GM23338 (cell line): ENCODE measurements around the gene ICAM1. TPM values are rescaled to one million over a fixed set of nuclear protein-coding genes. Genes with fewer than 3 reads are reported as not detected.

ENCODE experiments used
- ATAC-seq: fragments of 200-7000 bp; cut with Tn5 transposase; 3 replicates; pipeline ENCODE4 v1.9.1; 2020
- DNase-seq: peaks from one replicate; pipeline ENCODE4 v3.0.0-alpha.2; 2015; ENCODE audit warnings: low spot score
- H2AFZ ChIP-seq: fragments of 200-600 bp; sonication (generic); 2 replicates; pipeline ENCODE4 v1.8.0; 2016; ENCODE audit warnings: antibody characterized with exemption, mild to moderate bottlenecking, moderate library complexity
- H3F3A ChIP-seq: fragments of 200-600 bp; sonication (generic); replicated peaks from 2 replicates; pipeline ENCODE4 v1.8.0; 2017; ENCODE audit warnings: antibody characterized with exemption, mixed run types, low read depth
- H3K27ac ChIP-seq: fragments of 200-600 bp; sonication (generic); 2 replicates; pipeline ENCODE4 v1.6.1; 2016; ENCODE audit warnings: low read depth
- H3K27me3 ChIP-seq: fragments of 200-600 bp; sonication (generic); 2 replicates; pipeline ENCODE4 v1.8.0; 2016; ENCODE audit warnings: mild to moderate bottlenecking, mixed run types, moderate library complexity; ENCODE audit not compliant: insufficient read depth
- H3K36me3 ChIP-seq: fragments of 200-600 bp; sonication (generic); 2 replicates; pipeline ENCODE4 v1.8.0; 2016; ENCODE audit warnings: mild to moderate bottlenecking; ENCODE audit not compliant: insufficient read depth
- H3K4me1 ChIP-seq: fragments of 200-600 bp; sonication (generic); 2 replicates; pipeline ENCODE4 v1.8.0; 2016; ENCODE audit warnings: mild to moderate bottlenecking, moderate library complexity; ENCODE audit not compliant: insufficient read depth
- H3K4me2 ChIP-seq: fragments of 200-600 bp; sonication (generic); 2 replicates; pipeline ENCODE4 v1.7.1; 2017; ENCODE audit warnings: mixed run types
- H3K4me3 ChIP-seq: fragments of 200-600 bp; sonication (generic); 2 replicates; pipeline ENCODE4 v1.6.1; 2016; ENCODE audit warnings: mixed run types
- H3K79me2 ChIP-seq: fragments of 200-600 bp; sonication (generic); replicated peaks from 2 replicates; pipeline ENCODE4 v1.8.0; 2017; ENCODE audit warnings: mild to moderate bottlenecking; ENCODE audit not compliant: insufficient read depth
- H3K9me2 ChIP-seq: fragments of 200-600 bp; sonication (generic); 2 replicates; pipeline ENCODE4 v1.8.0; 2017; ENCODE audit not compliant: insufficient read depth
- H4K20me1 ChIP-seq: fragments of 200-600 bp; sonication (generic); replicated peaks from 2 replicates; pipeline ENCODE4 v1.8.0; 2017; ENCODE audit warnings: mild to moderate bottlenecking; ENCODE audit not compliant: insufficient read depth
- H3K27ac Mint-ChIP-seq: 2 replicates; pipeline ENCODE4 v1.8.0; 2020; ENCODE audit warnings: inconsistent platforms, mild to moderate bottlenecking, moderate library complexity, mixed read lengths
- H3K27me3 Mint-ChIP-seq: 3 replicates; pipeline ENCODE4 v1.8.0; 2022; ENCODE audit warnings: low read depth, mild to moderate bottlenecking, moderate library complexity, mixed read lengths, inconsistent platforms; ENCODE audit not compliant: insufficient read depth, poor library complexity
- H3K36me3 Mint-ChIP-seq: 3 replicates; pipeline ENCODE4 v1.8.0; 2021; ENCODE audit warnings: low read depth, mild to moderate bottlenecking, inconsistent platforms, moderate library complexity, mixed read lengths
- H3K4me1 Mint-ChIP-seq: 3 replicates; pipeline ENCODE4 v1.8.0; 2020; ENCODE audit warnings: mild to moderate bottlenecking, inconsistent platforms, mixed read lengths
- H3K4me3 Mint-ChIP-seq: 3 replicates; pipeline ENCODE4 v1.8.0; 2021; ENCODE audit warnings: moderate library complexity, mild to moderate bottlenecking, inconsistent platforms, mixed read lengths
- H3K9me3 Mint-ChIP-seq: 3 replicates; pipeline ENCODE4 v1.8.0; 2020; ENCODE audit warnings: moderate library complexity, mild to moderate bottlenecking, inconsistent platforms, mixed read lengths
- CREB1 ChIP-seq: fragments of 250-450 bp; sonication (Bioruptor Pico); IDR thresholded peaks from 2 replicates; pipeline ENCODE4 v1.5.0; 2020; ENCODE audit warnings: low read depth, mild to moderate bottlenecking, moderate library complexity
- CTCF ChIP-seq, 2 experiments: fragments of 200-600 bp in 1 of 2; sonication (generic) in 1 of 2; conservative IDR thresholded peaks; 2 replicates each; pipeline versions ENCODE4 v1.5.1 to v1.6.1; 2016 to 2017; ENCODE audit warnings: antibody characterized with exemption in 2 of 2, low read depth in 2 of 2, mild to moderate bottlenecking in 2 of 2, moderate library complexity in 1 of 2
- ETS1 ChIP-seq: IDR thresholded peaks from 2 replicates; pipeline ENCODE4 v1.6.1; 2016; ENCODE audit warnings: antibody characterized with exemption
- EZH2 ChIP-seq: fragments of 200-600 bp; sonication (generic); IDR thresholded peaks from one replicate; pipeline ENCODE4 v1.8.0; 2017; ENCODE audit warnings: antibody characterized with exemption, mild to moderate bottlenecking, low read depth; ENCODE audit not compliant: unreplicated experiment
- EZH2phosphoT487 ChIP-seq: fragments of 200-600 bp; sonication (generic); IDR thresholded peaks from one replicate; pipeline ENCODE4 v1.8.1; 2018; ENCODE audit warnings: antibody characterized with exemption; ENCODE audit not compliant: unreplicated experiment
- JUNB ChIP-seq: IDR thresholded peaks from one replicate; pipeline ENCODE4 v1.6.1; 2016; ENCODE audit warnings: antibody characterized with exemption; ENCODE audit not compliant: unreplicated experiment
- NANOG ChIP-seq: IDR thresholded peaks from 2 replicates; pipeline ENCODE4 v1.6.1; 2016; ENCODE audit warnings: antibody characterized with exemption, borderline replicate concordance
- POLR2AphosphoS5 ChIP-seq: IDR thresholded peaks from 2 replicates; pipeline ENCODE4 v1.6.1; 2016; ENCODE audit warnings: antibody characterized with exemption, low read depth
- REST ChIP-seq: IDR thresholded peaks from one replicate; pipeline ENCODE4 v1.6.1; 2018; ENCODE audit warnings: antibody characterized with exemption; ENCODE audit not compliant: unreplicated experiment
- STAT1 ChIP-seq: IDR thresholded peaks from one replicate; pipeline ENCODE4 v1.6.1; 2016; ENCODE audit warnings: antibody characterized with exemption; ENCODE audit not compliant: unreplicated experiment
- ZNF114 ChIP-seq: fragments of 250-450 bp; sonication (Bioruptor Pico); IDR thresholded peaks from 2 replicates; pipeline ENCODE4 v1.5.0; 2020; ENCODE audit warnings: mild to moderate bottlenecking, moderate library complexity
- ZNF331 ChIP-seq: fragments of 250-450 bp; sonication (Bioruptor Pico); IDR thresholded peaks from 2 replicates; pipeline ENCODE4 v1.5.0; 2020; ENCODE audit warnings: low read depth, mild to moderate bottlenecking, moderate library complexity
- ZNF462 ChIP-seq: fragments of 250-450 bp; sonication (Bioruptor Pico); IDR thresholded peaks from 2 replicates; pipeline ENCODE4 v1.5.0; 2020; ENCODE audit warnings: mild to moderate bottlenecking, moderate library complexity
- polyA plus RNA-seq: library from polyadenylated mRNA; unstranded; fragments of >200 nt; fragmentation: Nextera tagmentation; extraction: Ambion mirVana; gene quantifications from 2 replicates; pipeline ENCODE4 v1.2.1, GENCODE V29; 2016
- total RNA-seq: library from RNA; depleted of rRNA; stranded (reverse); fragments of >200 nt; shearing (Covaris generic); gene quantifications from 2 replicates; pipeline ENCODE4 v1.2.3, GENCODE V29; 2014

Gene ICAM1
- total and polyA plus RNA-seq, 2 experiments from 2014 or later: 1.6 to 3.5 TPM

- no peaks in the 10 kb centered on the region for H3K79me2 ChIP-seq
- H3K9me3 Mint-ChIP-seq: no peaks in the 10 kb centered on the region; the same call in 2 of the 3 replicates
- H3F3A ChIP-seq: peaks cover 3% of the 10 kb centered on the region; the same call in 1 of the 2 replicates
- H3K27ac Mint-ChIP-seq: no peak overlapping the region
- H3K4me1 Mint-ChIP-seq: peaks cover 8% of the 10 kb centered on the region
- H3K4me3 ChIP-seq: no peak overlapping the region
- no peaks in the 10 kb centered on the region for H3K9me2 ChIP-seq
- no peak overlapping the region for H3K27ac ChIP-seq
- peaks cover 8% of the 10 kb centered on the region for H3K27me3 Mint-ChIP-seq
- no peak overlapping the region for H3K4me2 ChIP-seq
- no peaks in the 10 kb centered on the region for H3K36me3 Mint-ChIP-seq
- H3K4me3 Mint-ChIP-seq: no peak overlapping the region
- ATAC-seq (no peak), DNase-seq (no peak)
- TF ChIP-seq ETS1: no peak
- TF ChIP-seq POLR2AphosphoS5: no peak
- TF ChIP-seq JUNB: no peak
- no peak for TF ChIP-seq EZH2phosphoT487
- TF ChIP-seq CTCF (conservative IDR thresholded peaks at IDR 0.05; ENCODE audit: low read depth in 2 of 2): no peak
- TF ChIP-seq ZNF331 (CRISPR knock-in tag): no peak
- TF ChIP-seq ZNF114 (CRISPR knock-in tag): no peak
- TF ChIP-seq CREB1 (CRISPR knock-in tag): no peak
- no peak for TF ChIP-seq NANOG
- TF ChIP-seq STAT1: no peak
- no peak for TF ChIP-seq REST
- no peak for TF ChIP-seq ZNF462 (CRISPR knock-in tag)
- no peak for TF ChIP-seq EZH2
- H4K20me1 ChIP-seq: no peaks in the 10 kb centered on the region
- no peak overlapping the region for H2AFZ ChIP-seq
- H3K27me3 ChIP-seq: no peaks in the 10 kb centered on the region
- no peaks in the 10 kb centered on the region for H3K36me3 ChIP-seq
- no peaks in the 10 kb centered on the region; the same call in 1 of the 2 replicates for H3K4me1 ChIP-seq
Observed at GRCh38 chr19:10235003-10235402, 35.9 kb upstream of the ICAM1 start.
